HL-60 (cell line): ENCODE measurements around the gene ANKFN1.
A peak's percentile ranks its signal among the peaks of the same experiment; 100 is the strongest.
"Not testable (repeated sequence)": the region's sequence is repeated elsewhere in the genome, so short reads cannot be mapped to it uniquely, and the experiment has no call there.

Experiments used
- DNase-seq, 2 experiments: peaks; one replicate each; pipeline ENCODE4 v3.0.0-alpha.2; 2010 to 2020; ENCODE audit warnings: low read depth in 1 of 2, low spot score in 1 of 2
- H3K27ac ChIP-seq: fragments of 250-450 bp; sonication (Bioruptor Pico); replicated peaks from 2 replicates; pipeline ENCODE4 v1.5.1; 2020; ENCODE audit warnings: mild to moderate bottlenecking, moderate library complexity
- H3K27me3 ChIP-seq: fragments of 250-450 bp; sonication (Bioruptor Pico); 2 replicates; pipeline ENCODE4 v1.5.1; 2021; ENCODE audit warnings: mild to moderate bottlenecking, moderate library complexity; ENCODE audit not compliant: insufficient read depth, poor library complexity, severe bottlenecking
- H3K4me3 ChIP-seq: replicated peaks from 2 replicates; pipeline ENCODE4 v1.5.1; 2011; ENCODE audit warnings: mild to moderate bottlenecking, control low read depth, low read length; ENCODE audit not compliant: insufficient read depth
- CTCF ChIP-seq: IDR thresholded peaks from one replicate; pipeline ENCODE4 v1.5.1; 2011; ENCODE audit warnings: low read length, control low read depth, inconsistent platforms; ENCODE audit not compliant: insufficient read depth
- GABPA ChIP-seq: IDR thresholded peaks from 2 replicates; pipeline ENCODE4 v1.6.1; 2012; ENCODE audit warnings: low read depth
- POLR2AphosphoS5 ChIP-seq: IDR thresholded peaks from 2 replicates; pipeline ENCODE4 v1.6.1; 2012; ENCODE audit warnings: low read depth
- REST ChIP-seq: IDR thresholded peaks from 2 replicates; pipeline ENCODE4 v1.6.1; 2012; ENCODE audit warnings: low read depth; ENCODE audit not compliant: insufficient replicate concordance
- SPI1 ChIP-seq: IDR thresholded peaks from 2 replicates; pipeline ENCODE4 v1.6.1; 2012; ENCODE audit warnings: low read depth, mild to moderate bottlenecking, borderline replicate concordance

ANKFN1 gene

GRCh38 chr17:56262803-56263202 lies 109.5 kb downstream of the ANKFN1 start:
- Histone ChIP-seq H3K27ac (no peak overlapping the region), H3K27me3 (no peaks in the 10 kb centered on the region), H3K4me3 (no peak overlapping the region)
- no peak for DNase-seq
- TF ChIP-seq POLR2AphosphoS5 (no peak), CTCF (no peak)

- Histone ChIP-seq H3K4me3 (no peak overlapping the region), H3K27me3 (no peaks in the 10 kb centered on the region), H3K27ac (no peak overlapping the region)
- DNase-seq: no peak
- no peak for TF ChIP-seq REST
Observed at GRCh38 chr17:56269556-56270389, 116.5 kb downstream of the ANKFN1 start.

GRCh38 chr17:56274491-56274890 lies 121.2 kb downstream of the ANKFN1 start:
- no peak overlapping the region for H3K27ac ChIP-seq
- no peak overlapping the region for H3K4me3 ChIP-seq
- no peak for TF ChIP-seq CTCF
- no peak for TF ChIP-seq REST
- TF ChIP-seq SPI1: no peak
- TF ChIP-seq GABPA: no peak
- no peak for TF ChIP-seq POLR2AphosphoS5
- no peak for DNase-seq
- H3K27me3 ChIP-seq: no peaks in the 10 kb centered on the region

GRCh38 chr17:56284482-56284881 lies 131.2 kb downstream of the ANKFN1 start:
- no peaks in the 10 kb centered on the region for H3K27me3 ChIP-seq
- no peak overlapping the region for H3K4me3 ChIP-seq
- no peak overlapping the region for H3K27ac ChIP-seq
- peak in 1 of 2 experiments; percentile 21 for DNase-seq
- TF ChIP-seq CTCF (no peak), GABPA (no peak), POLR2AphosphoS5 (no peak), SPI1 (no peak), REST (no peak)

- not testable (repeated sequence) for H3K27me3 ChIP-seq, H3K27ac ChIP-seq, H3K4me3 ChIP-seq, DNase-seq
Observed at GRCh38 chr17:56288786-56289185, 135.5 kb downstream of the ANKFN1 start.
